Keratinocyte (primary cell): ENCODE measurements around the gene GLT8D1. TPM values are rescaled to one million over a fixed set of nuclear protein-coding genes. Genes with fewer than 3 reads are reported as not detected.

Experiments used
- DNase-seq: peaks from one replicate; pipeline ENCODE4 v3.0.0-alpha.2; 2011; ENCODE audit warnings: low read depth, missing footprints, low spot score
- FAIRE-seq: peaks from 2 replicates; lab custom pipeline; 2011; peaks lifted over from hg19 to GRCh38; lab: Jason Lieb, UNC
- H2AFZ ChIP-seq: 2 replicates; pipeline ENCODE4 v1.6.0; 2012; ENCODE audit warnings: low read length, control low read depth, inconsistent platforms; ENCODE audit not compliant: control insufficient read depth
- H3K27ac ChIP-seq: 2 replicates; pipeline ENCODE4 v1.5.1; 2011; ENCODE audit warnings: low read length; ENCODE audit not compliant: control insufficient read depth, insufficient read depth
- H3K27me3 ChIP-seq: 3 replicates; pipeline ENCODE4 v1.6.0; 2011; ENCODE audit warnings: low read length; ENCODE audit not compliant: control insufficient read depth, insufficient read depth; ENCODE audit errors: extremely low read depth
- H3K36me3 ChIP-seq, 2 experiments: 2 replicates in 1 of 2; 3 replicates in 1 of 2; pipeline ENCODE4 v1.5.1; 2011; ENCODE audit warnings: low read length in 2 of 2, mild to moderate bottlenecking in 1 of 2; ENCODE audit not compliant: control insufficient read depth in 2 of 2, insufficient read depth in 2 of 2; ENCODE audit errors: extremely low read depth in 1 of 2
- H3K4me1 ChIP-seq: 3 replicates; pipeline ENCODE4 v1.5.1; 2011; ENCODE audit warnings: low read length; ENCODE audit not compliant: control insufficient read depth, insufficient read depth; ENCODE audit errors: extremely low read depth
- H3K4me2 ChIP-seq: 3 replicates; pipeline ENCODE4 v1.6.0; 2011; ENCODE audit warnings: low read depth, low read length; ENCODE audit not compliant: control insufficient read depth, insufficient read depth; ENCODE audit errors: extremely low read depth
- H3K4me3 ChIP-seq, 3 experiments: fragments of 200-600 bp in 1 of 3; sonication (generic) in 1 of 3; 2 replicates in 2 of 3; 3 replicates in 1 of 3; pipeline ENCODE4 v1.5.1; 2011 to 2016; ENCODE audit warnings: low read length in 3 of 3, mild to moderate bottlenecking in 3 of 3, control low read depth in 2 of 3, inconsistent platforms in 1 of 3, low read depth in 1 of 3, mixed read lengths in 1 of 3, mixed run types in 1 of 3, moderate library complexity in 1 of 3; ENCODE audit not compliant: control insufficient read depth in 2 of 3, insufficient read depth in 2 of 3; ENCODE audit errors: extremely low read depth in 1 of 3
- H3K79me2 ChIP-seq: 2 replicates; pipeline ENCODE4 v1.6.0; 2012; ENCODE audit warnings: low read length; ENCODE audit not compliant: control insufficient read depth, insufficient read depth
- H3K9ac ChIP-seq: 3 replicates; pipeline ENCODE4 v1.6.0; 2011; ENCODE audit warnings: low read length; ENCODE audit not compliant: control insufficient read depth, insufficient read depth; ENCODE audit errors: extremely low read depth
- H3K9me1 ChIP-seq: 3 replicates; pipeline ENCODE4 v1.6.0; 2011; ENCODE audit warnings: low read length; ENCODE audit not compliant: control insufficient read depth, insufficient read depth; ENCODE audit errors: extremely low read depth
- H3K9me3 ChIP-seq: 2 replicates; pipeline ENCODE4 v1.5.1; 2012; ENCODE audit warnings: low read depth, low read length; ENCODE audit not compliant: control insufficient read depth
- H4K20me1 ChIP-seq: 3 replicates; pipeline ENCODE4 v1.6.0; 2011; ENCODE audit warnings: low read length; ENCODE audit not compliant: control insufficient read depth, insufficient read depth; ENCODE audit errors: extremely low read depth
- CTCF ChIP-seq, 3 experiments: IDR thresholded peaks in 1 of 3; conservative IDR thresholded peaks in 1 of 3; optimal IDR thresholded peaks in 1 of 3; 2 replicates in 2 of 3; 3 replicates in 1 of 3; pipeline versions ENCODE3 to v1.5.1; 2011; ENCODE audit warnings: low read length in 3 of 3, mild to moderate bottlenecking in 3 of 3, moderate library complexity in 2 of 3, control low read depth in 1 of 3, inconsistent platforms in 1 of 3; ENCODE audit not compliant: insufficient read depth in 2 of 3; ENCODE audit errors: extremely low read depth in 1 of 3
- EZH2 ChIP-seq: IDR thresholded peaks from one replicate; pipeline ENCODE4 v1.6.1; 2012; ENCODE audit warnings: inconsistent platforms, mild to moderate bottlenecking, low read length, moderate library complexity
- dilution Hi-C: fragments of 300-500 bp; cut with MboI; formaldehyde crosslinking; loops from one replicate; pipeline ENCODE4 v1.7.0; 2020; ENCODE audit warnings: low sequenced_read_pairs; ENCODE audit not compliant: extremely low pct_ligation_motif_present
- polyA plus RNA-seq, 5 experiments: library from polyadenylated mRNA; depleted of rRNA in 3 of 5; stranded (reverse) in 3 of 5; stranded (forward) in 1 of 5; unstranded in 1 of 5; fragments of >200 nt; gene quantifications; 1 replicate in 1 of 5; 2 replicates in 3 of 5; 3 replicates in 1 of 5; pipeline versions ENCODE4 v1.2.1 to v1.2.3, GENCODE V29; 2011 to 2012; ENCODE audit warnings: missing spikeins in 2 of 5, low read depth in 1 of 5, low replicate concordance in 1 of 5

Gene GLT8D1
- polyA plus RNA-seq, 1 donor (not counting 4 experiments of a cell fraction or from before 2014, with no cell fraction given): 66.4 TPM

- Histone ChIP-seq H3K27me3 (no peaks in the 10 kb centered on the region), H2AFZ (no peak overlapping the region), H3K36me3 (peaks cover 8 to 26% of the 10 kb centered on the region in 2 experiments), H3K27ac (no peak overlapping the region), H4K20me1 (no peaks in the 10 kb centered on the region), H3K79me2 (no peaks in the 10 kb centered on the region), H3K4me3 (no peak overlapping the region), H3K9me1 (no peaks in the 10 kb centered on the region), H3K4me2 (no peak overlapping the region), H3K4me1 (no peaks in the 10 kb centered on the region), H3K9ac (no peak overlapping the region), H3K9me3 (no peaks in the 10 kb centered on the region)
- TF ChIP-seq EZH2: no peak
- no peak for TF ChIP-seq CTCF (optimal IDR thresholded peaks at IDR 0.05 in 1 of 3, IDR thresholded peaks at IDR 0.05 in 1 of 3, conservative IDR thresholded peaks at IDR 0.05 in 1 of 3; ENCODE audit: extremely low read depth in 1 of 3, insufficient read depth in 2 of 3, low read length in 3 of 3)
- FAIRE-seq (no peak), DNase-seq (no peak)
- dilution Hi-C loops: no loop called here
Observed at GRCh38 chr3:52743152-52743551, 37.6 kb upstream of the GLT8D1 start.

- dilution Hi-C loops: no loop called here
Observed at GRCh38 chr3:52742418-52743041, 36.9 kb upstream of the GLT8D1 start.

More at GRCh38 chr3:52742418-52743041, 36.9 kb upstream of the GLT8D1 start:
- Histone ChIP-seq H4K20me1 (no peaks in the 10 kb centered on the region), H3K36me3 (peaks cover 8 to 26% of the 10 kb centered on the region in 2 experiments), H3K9ac (no peak overlapping the region), H3K4me1 (no peaks in the 10 kb centered on the region), H3K9me1 (no peaks in the 10 kb centered on the region), H3K27ac (no peak overlapping the region), H3K4me3 (no peak overlapping the region), H2AFZ (no peak overlapping the region), H3K9me3 (no peaks in the 10 kb centered on the region), H3K4me2 (no peak overlapping the region), H3K79me2 (no peaks in the 10 kb centered on the region), H3K27me3 (no peaks in the 10 kb centered on the region)
- DNase-seq: no peak
- FAIRE-seq: no peak
- TF ChIP-seq EZH2 (no peak), CTCF (optimal IDR thresholded peaks at IDR 0.05 in 1 of 3, IDR thresholded peaks at IDR 0.05 in 1 of 3, conservative IDR thresholded peaks at IDR 0.05 in 1 of 3; ENCODE audit: extremely low read depth in 1 of 3, insufficient read depth in 2 of 3, low read length in 3 of 3) (peak in 2 of 3 experiments; percentile 42 to 52)
